ENCODE results near the gene KRTAP19-8. TPM values are rescaled to one million over a fixed set of nuclear protein-coding genes. Genes with fewer than 3 reads are reported as not detected.

KRTAP19-8 gene
- total RNA-seq, result not detected in 2 replicates

GRCh38 chr21:31038376-31038775 is at the start of gene KRTAP19-8:
Gene KRTAP19-8, minus strand, starts transcription at chr21:31038476. Its CDS starts 33 bp downstream, at chr21:31038443.
- no peak within 1 kb of the TSS for H3K4me3 ChIP-seq (ENCODE audit: low read depth, low read length)
- DNase-seq (ENCODE audit: low read depth), result no peak
- no peak for TF ChIP-seq CTCF (IDR thresholded peaks at IDR 0.05; ENCODE audit: insufficient read depth, low read depth, low read length)

- no peak for TF ChIP-seq CTCF (IDR thresholded peaks at IDR 0.05; ENCODE audit: insufficient read depth, low read depth, low read length)
- DNase-seq (ENCODE audit: low read depth), result no peak
- no peak overlapping the region for H3K4me3 ChIP-seq (ENCODE audit: low read depth, low read length)
Observed at GRCh38 chr21:31087639-31088473, 49.6 kb upstream of the KRTAP19-8 start.

GRCh38 chr21:31084689-31085088 is 46.4 kb upstream of the KRTAP19-8 start:
- H3K4me3 ChIP-seq (ENCODE audit: low read depth, low read length), result no peak overlapping the region
- no peak for DNase-seq (ENCODE audit: low read depth)
- TF ChIP-seq CTCF (IDR thresholded peaks at IDR 0.05; ENCODE audit: insufficient read depth, low read depth, low read length), result no peak

GRCh38 chr21:31078796-31079195 is 40.5 kb upstream of the KRTAP19-8 start:
- no peak for TF ChIP-seq CTCF (IDR thresholded peaks at IDR 0.05; ENCODE audit: insufficient read depth, low read depth, low read length)
- H3K4me3 ChIP-seq (ENCODE audit: low read depth, low read length), result no peak overlapping the region
- DNase-seq (ENCODE audit: low read depth), result no peak

- no peak for TF ChIP-seq CTCF (IDR thresholded peaks at IDR 0.05; ENCODE audit: insufficient read depth, low read depth, low read length)
- H3K4me3 ChIP-seq (ENCODE audit: low read depth, low read length), result no peak overlapping the region
- no peak for DNase-seq (ENCODE audit: low read depth)
Observed at GRCh38 chr21:31078216-31078615, 39.9 kb upstream of the KRTAP19-8 start.

- no peak for DNase-seq (ENCODE audit: low read depth)
- no peak for TF ChIP-seq CTCF (IDR thresholded peaks at IDR 0.05; ENCODE audit: insufficient read depth, low read depth, low read length)
- H3K4me3 ChIP-seq (ENCODE audit: low read depth, low read length), result no peak overlapping the region
Observed at GRCh38 chr21:31075848-31076247, 37.6 kb upstream of the KRTAP19-8 start.
